Posterior vena cava (tissue), 2 donors: ENCODE results near the gene PTCD2. TPM values are rescaled to one million over a fixed set of nuclear protein-coding genes. Genes with fewer than 3 reads are reported as not detected.

Experiments used
- DNase-seq: peaks from one replicate; pipeline ENCODE4 v3.0.0-alpha.2; 2020; ENCODE audit warnings: low spot score
- intact Hi-C, 2 donors: fragments of 100-400 bp; cut with DNase I; formaldehyde crosslinking; loops; one replicate each; pipeline versions ENCODE4 v1.14.1 to v1.14.2; 2022 to 2023
- long read RNA-seq, 2 donors: library from polyadenylated mRNA; unstranded; transcript quantifications; one replicate each; pipeline ENCODE4 v2.0.0, GENCODE V29; 2020 to 2021
- total RNA-seq, 2 donors: library from RNA; stranded (reverse); fragmentation: NEBNext Ultra II Directional; extraction: Animal tissue kit (Norgen Biotek cat#: 25700); gene quantifications; one replicate each; pipeline ENCODE4 v1.2.1, GENCODE V29; 2021
- donor health status: DM: yes; HTN: yes; CAD: no.
- donor health status: DM: yes; HTN: yes; CAD: no.

Gene PTCD2, protein sequence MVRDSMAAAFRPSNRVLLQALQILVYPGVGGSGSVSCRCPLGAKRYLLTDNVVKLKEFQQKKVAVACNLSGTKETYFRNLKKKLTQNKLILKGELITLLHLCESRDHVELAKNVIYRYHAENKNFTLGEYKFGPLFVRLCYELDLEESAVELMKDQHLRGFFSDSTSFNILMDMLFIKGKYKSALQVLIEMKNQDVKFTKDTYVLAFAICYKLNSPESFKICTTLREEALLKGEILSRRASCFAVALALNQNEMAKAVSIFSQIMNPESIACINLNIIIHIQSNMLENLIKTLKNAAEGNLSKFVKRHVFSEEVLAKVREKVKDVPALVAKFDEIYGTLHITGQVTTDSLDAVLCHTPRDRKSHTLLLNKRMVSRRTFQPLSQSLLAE
- total RNA-seq, result 1 to 10 TPM; 6.6 to 9.9 TPM
- long read RNA-seq, donor 1, full-length matches to known transcripts, result 2 of 3 reads
- long read RNA-seq, donor 1, partial matches to known transcripts, result 0 of 3 reads
- long read RNA-seq, donor 1, other reads (novel, unspliced or antisense), result 1 of 3 reads
- long read RNA-seq, donor 2, full-length matches to known transcripts, result 4 of 13 reads
- long read RNA-seq, donor 2, partial matches to known transcripts, result 0 of 13 reads
- long read RNA-seq, donor 2, other reads (novel, unspliced or antisense), result 9 of 13 reads

DNA sequence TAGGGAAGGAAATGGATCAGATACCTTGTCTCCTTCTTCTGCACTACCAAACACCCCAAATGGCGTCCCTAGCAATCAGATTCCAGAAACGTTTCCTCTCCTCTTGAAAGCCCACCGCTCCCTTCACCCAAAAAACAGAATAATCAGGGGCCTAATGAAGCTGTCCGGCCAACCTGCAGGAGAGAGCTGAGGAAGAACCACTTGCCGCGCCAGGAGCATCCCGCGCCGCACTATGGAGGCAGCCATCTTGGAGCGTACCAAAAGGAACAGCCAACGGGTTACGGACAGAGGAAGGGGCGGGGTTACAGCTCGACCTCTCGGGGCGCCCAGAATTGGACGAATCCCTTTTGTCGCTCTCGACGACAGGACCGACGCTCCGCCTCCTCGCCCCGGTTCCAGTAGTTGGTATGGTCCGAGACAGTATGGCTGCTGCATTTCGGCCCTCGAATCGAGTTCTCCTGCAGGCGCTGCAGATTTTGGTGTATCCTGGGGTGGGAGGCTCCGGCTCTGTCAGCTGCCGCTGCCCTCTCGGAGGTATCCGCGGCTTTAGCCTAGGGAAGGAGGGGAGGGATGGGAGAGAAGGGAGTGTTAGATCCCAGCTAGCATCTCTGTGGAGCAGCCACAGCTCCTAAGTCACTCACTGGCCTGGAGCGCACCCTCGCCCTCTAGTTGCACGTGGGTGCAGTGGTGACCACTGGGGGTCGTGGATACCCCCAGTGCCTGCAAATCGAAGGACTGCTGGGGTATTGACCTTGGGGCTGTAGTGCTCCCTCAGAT, at the start of gene PTCD2, which contains the start of gene MRPS27:
Gene PTCD2, plus strand, starts transcription at position 398 of the 777 bp plus-strand sequence. Its CDS starts 10 bp downstream, at position 408.
Gene MRPS27, minus strand, starts transcription at position 265 of the 777 bp plus-strand sequence. Its CDS starts 19 bp downstream, at position 246.
- intact Hi-C loops, result no loop called here

DNA sequence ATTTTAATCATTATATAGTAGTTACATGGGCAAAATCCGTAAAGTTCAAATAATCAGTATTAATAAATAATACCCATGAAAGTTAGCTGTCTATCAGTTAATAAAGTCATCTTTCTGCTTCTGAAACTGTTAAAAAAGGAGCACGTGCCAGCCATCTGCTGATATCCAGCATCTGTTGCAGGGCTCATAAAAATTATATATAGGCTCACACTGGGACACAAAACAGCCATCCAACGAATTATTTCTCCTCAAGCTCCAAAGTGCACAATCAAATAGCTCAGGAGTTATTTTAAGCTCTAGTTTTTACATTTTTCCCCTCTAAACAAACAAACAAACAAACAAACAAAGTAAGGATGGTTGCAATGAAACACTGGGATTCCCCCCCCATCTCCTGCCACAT, 48.5 kb upstream of the PTCD2 start:
- DNase-seq, result no peak
- intact Hi-C loops, result no loop called here

More for the DNA sequence above, at the start of gene PTCD2, which contains the start of gene MRPS27:
- DNase-seq, result peak; percentile 98

DNA sequence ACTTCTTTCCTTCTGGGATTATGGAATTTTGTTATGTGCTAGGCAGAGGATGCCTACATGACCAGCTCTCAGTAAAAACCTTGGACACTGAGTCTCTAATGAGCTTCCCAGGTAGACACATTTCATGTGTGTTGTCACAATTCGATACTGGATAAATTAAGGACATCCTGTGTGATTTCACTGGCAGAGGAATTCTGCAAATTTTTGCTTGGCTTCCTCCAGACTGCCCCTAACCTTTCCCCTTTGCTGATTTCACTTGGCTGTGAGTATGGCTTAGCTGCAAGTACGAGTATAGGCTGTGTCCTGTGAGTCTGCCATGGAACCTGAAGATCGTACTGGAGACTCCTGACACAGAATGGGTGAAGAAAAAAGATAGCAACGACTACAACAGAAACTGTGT, 47.8 kb upstream of the PTCD2 start:
- intact Hi-C loops, result no loop called here
- no peak for DNase-seq

DNA sequence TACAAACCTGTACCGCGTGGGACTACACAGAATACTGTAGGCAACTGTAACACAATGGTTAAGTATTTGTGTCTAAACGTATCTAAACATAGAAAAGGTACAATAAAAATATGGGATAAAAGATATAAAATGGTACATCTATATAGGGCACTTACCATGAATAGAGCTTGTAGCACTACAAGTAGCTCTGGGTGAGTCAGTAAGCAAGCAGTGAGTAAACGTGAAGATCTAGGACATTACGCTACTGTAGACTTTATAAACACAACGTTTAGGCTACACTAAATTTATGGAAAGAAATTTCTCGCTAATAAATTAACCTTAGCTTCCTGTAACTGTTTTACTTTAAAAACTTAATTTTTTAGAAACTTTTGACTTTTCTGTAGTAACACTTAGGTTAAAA, 46.6 kb upstream of the PTCD2 start:
- intact Hi-C loops, result no loop called here
- no peak for DNase-seq

DNA sequence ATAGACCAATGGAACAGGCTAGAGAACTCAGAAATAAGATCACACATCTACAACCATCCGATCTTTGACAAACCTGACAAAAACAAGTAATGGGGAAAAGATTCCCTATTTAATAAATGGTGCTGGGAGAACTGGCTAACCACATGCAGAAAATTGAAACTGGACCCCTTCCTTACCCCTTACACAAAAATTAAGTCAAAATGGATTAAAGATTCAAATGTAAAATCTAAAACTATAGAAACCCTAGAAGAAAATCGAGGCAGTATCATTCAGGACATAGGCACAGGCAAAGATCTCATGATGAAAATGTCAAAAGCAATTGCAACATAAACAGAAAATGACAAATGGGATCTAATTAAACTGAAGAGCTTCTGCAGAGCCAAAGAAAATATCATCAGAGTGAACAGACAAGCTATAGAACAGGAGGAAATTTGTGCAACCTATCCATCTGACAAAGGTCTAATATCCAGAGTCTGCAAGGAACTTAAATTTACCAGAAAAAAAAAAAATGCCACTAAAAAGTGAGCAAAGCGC, 43.9 kb upstream of the PTCD2 start:
- intact Hi-C loops, result no loop called here
- no peak for DNase-seq

DNA sequence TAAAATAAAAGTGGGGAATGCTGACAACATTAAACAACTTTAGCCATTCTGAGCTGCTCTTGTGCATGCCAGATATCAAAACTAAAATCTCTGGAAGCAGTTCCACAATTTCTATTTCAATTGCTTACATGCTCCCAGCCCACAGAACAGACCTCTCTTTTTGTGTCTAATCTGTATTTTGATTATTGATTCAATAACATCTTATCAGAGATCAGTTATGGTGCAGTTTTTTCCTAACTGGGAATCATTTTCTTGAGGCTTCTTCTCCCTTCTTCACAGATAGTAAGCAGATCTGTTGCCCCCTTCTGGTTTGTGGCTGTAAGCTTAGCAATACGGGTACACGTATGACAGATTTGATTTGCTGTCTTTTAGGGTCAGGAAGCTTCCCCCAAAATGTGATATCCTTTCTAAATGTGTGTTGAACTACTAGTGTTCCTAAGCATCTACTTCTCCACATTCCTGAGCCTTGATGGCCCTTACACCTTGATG, 39.5 kb upstream of the PTCD2 start:
- intact Hi-C loops, result no loop called here
- no peak for DNase-seq

DNA sequence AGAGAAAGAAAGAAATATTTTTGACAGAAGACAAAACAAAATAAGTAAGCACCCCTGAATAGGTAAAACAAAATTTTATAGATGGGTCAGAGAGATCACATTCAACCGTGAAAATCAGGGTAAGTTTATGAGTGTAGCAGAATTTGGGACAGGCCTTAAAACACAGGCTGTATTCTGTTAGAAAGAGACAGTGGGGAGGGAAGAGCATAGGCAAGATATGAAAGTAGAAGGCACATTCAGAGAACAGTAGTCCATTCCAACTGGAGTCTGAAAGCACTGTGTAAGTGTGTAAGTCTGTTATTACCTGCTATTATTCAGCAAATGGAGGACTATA, 38.8 kb upstream of the PTCD2 start:
- no peak for DNase-seq
- intact Hi-C loops, result no loop called here

DNA sequence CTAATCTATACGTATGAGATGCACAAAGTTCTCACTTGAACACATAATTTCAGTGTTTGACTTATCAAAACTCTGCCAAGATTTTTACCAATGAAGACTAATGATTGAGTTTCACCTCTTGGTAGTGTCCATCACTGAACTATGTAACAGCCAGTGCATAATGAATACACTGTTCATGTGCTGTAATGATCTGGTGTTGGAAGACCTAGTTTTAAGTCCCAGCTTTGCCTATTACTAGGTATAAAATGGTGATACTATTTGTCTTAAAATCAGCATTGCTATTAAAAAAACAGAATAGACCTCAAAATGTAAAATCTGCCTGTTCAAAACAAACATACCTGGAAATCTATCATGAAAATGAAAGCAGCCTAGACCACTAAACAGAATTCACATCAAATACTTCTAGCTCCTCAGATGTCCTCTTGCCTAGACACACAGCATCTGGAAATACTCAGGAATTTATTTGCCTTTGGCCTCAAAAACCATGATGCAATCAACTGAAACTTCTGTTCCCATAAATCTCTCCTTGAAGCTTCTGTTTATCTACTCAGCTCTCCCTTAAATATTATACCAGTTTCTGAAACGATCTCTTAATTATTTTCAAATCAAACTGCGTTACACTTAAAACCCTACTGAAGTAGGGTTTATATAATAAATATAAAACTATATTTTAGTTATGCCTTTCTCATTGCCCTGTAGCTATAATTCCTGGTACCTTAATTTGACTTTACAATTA, 38.2 kb upstream of the PTCD2 start:
- intact Hi-C loops, result no loop called here

DNA sequence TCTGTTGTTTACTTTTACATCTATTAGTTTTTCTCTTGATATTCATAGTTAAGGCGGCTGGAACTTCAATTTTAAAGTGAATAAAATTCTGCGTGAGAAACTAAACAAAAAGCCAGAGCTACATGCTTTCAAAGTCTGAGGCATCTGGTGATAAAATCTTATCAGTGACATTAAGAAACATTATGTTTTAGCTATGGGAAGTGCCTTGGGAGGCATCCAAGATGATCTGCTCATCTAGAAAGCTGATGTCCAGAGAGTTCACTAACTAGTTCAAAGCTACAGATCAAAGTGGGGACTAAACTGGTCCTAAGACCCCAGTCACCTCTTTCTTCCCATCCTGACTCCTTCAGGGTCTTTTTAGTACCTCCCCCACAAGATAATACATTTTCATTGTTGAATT, 37.3 kb upstream of the PTCD2 start:
- no peak for DNase-seq
- intact Hi-C loops, result no loop called here

More for the DNA sequence above, 38.2 kb upstream of the PTCD2 start:
- no peak for DNase-seq

DNA sequence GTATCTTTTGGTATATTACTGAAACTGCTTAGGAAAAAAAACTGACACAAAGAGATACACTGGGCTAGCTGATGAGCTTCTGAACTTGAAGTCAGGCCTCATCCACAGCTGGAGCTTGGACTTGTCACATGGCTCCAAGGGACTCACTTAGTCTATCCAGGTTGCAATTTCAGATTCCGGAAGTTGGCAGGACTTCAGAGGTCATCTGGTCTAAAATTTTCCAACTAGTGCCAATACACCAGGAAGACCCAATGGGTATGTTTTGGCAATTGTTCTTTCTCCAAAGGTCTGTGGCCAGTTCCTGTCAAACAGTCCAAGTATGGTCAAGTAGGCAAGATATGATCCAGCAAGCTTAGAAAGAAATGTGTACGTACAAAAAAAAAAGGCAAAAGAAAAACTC, 36.8 kb upstream of the PTCD2 start:
- no peak for DNase-seq
- intact Hi-C loops, result no loop called here

DNA sequence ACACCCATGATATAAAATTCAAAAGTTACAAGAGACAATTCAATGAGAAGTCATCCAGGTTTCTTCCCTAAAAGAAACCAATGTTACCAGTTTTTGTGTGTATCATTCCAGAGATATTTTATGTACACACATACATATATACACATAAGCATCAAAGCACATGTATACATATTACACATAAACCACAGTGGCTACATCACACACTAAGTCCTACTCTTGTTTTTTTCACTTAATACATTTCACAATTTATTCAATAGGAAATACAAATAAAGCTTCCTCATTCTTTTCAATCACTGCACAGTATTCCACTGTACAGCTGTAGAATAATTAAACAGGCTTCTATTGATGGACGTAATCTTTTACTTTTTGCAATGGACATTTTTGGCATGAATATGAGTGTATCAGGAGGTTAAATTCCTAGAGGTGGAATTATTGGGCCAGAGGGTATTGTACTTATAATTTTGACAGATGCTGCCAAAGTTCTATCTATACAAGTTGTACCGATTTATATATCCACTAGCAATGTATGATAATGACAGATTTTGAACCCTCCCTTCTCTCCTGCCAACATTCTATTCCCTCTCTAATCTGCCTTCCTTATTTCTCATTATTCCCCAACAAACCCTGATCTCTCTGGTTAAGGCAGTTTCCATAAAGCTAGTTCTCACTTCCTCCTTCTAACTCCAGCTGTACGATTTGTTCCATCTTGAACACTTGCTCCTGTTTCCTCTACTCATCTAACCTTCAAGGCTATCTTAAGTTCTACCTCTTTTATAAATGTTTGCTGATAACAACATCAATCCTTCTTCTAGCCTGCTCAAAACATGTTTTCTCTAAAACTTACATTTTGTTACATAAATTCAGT, 35.4 kb upstream of the PTCD2 start:
- DNase-seq, result no peak
- intact Hi-C loops, result no loop called here

DNA sequence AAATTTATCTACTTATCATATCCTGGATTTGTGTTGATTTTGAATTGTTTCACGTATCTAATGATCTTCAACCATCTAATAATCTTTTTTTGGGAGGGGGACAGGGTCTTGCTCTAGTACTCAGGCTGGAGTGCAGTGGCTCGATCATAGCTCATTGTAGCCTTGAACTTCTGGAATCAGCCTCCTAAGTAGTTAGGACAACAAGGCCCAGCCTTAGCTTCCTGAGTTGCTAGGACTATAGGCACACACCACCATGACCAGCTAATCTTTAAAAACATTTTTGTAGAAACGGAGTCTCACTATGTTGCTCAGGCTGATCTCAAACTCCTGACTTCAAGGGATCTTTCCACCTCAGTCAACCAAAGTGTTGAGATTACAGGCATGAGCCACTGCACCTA, 34.8 kb upstream of the PTCD2 start:
- no peak for DNase-seq
- intact Hi-C loops, result no loop called here

DNA sequence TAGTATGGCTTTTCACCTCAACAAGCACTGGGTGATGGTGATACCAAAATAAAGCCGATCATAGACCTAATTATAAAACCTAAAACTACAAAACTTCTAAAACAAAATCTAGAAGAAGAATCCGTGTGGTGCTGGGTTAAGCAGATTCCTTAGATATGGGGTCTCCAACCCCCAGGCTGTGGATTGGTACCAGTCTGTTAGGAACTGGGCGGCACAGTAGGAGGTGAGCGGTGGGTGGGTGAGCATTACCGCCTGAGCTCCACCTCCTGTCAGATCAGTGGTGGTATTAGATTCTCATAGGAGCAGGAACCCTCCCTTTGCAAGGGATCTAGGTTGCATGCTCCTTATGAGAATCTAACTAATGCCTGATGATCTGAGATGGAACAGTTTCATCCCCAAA, 33.4 kb upstream of the PTCD2 start:
- no peak for DNase-seq
- intact Hi-C loops, result no loop called here

DNA sequence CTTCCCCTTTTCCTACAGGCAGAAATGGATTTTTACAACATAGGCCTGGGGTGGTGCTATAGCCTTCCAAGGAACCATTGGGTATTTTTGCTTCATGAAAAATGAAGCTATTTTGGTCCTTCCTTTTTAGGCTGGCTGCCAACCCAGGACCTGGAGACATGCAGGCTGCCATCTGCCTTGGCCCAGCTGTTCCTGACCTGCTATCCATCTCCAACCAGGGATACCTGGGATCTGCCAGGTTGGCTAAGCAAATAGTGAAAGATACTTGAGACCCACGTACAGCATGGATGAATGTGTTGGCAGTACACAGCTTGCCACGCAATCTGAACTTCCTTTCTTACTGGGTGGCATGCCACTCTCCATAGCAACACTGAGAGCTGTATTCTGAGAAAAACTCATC, 31.2 kb upstream of the PTCD2 start:
- DNase-seq, result no peak
- intact Hi-C loops, result no loop called here

DNA sequence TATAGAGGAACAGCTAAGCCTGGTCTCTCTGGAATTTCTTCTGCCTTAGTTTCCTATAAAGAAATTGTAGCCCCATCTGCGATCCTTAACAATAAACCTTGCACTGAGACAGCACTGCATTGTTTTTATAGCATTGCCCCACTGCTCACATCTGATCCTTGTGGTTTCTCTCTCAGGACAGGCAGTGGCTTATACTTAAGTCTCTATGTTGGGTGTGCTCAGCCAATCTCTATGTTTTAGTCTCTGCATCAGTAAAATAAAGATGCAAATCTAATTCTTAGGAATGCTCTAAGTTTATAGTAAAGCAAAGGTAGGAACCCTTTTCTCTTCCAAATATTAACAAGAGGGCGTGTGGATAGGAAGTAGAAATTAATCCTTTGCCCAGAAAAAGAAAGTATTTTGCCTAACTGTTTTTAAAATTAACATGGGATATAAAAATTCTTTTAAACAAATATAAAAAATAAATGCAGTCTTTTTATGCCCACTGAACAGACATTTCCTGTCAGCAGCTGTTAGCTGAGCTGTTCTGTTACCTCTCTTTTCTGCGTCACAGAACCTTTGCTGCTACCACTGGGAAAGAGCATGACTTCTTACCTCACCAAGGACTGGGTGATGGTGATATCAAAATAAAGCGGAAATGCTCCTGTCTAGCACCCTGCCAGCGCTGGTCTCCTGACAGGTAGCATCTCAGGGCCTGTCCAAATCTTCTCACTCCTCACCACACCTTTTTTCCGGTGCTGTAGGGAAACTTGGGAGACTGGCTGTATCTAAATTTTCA, 29.6 kb upstream of the PTCD2 start:
- intact Hi-C loops, result no loop called here

DNA sequence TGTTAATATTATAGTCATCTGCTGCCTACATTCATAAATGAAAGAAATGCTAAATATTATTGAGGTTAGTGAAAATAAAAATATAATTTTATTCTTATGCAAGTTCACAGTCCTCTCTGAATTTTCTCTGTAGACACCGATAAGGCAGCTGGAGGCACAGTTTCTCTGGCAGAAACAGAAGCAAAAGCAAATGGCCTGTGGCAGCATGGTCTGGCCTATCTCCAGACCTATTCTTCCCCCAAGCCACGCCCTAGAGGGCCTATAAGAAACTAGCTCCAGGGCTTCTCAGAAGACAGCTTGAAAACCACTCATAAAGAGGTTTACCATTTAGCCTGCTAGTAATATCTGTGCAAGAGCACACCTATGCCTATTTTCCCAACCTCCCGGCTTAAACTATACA, 28.6 kb upstream of the PTCD2 start:
- DNase-seq, result no peak
- intact Hi-C loops, result no loop called here

More for the DNA sequence above, 29.6 kb upstream of the PTCD2 start:
- no peak for DNase-seq

DNA sequence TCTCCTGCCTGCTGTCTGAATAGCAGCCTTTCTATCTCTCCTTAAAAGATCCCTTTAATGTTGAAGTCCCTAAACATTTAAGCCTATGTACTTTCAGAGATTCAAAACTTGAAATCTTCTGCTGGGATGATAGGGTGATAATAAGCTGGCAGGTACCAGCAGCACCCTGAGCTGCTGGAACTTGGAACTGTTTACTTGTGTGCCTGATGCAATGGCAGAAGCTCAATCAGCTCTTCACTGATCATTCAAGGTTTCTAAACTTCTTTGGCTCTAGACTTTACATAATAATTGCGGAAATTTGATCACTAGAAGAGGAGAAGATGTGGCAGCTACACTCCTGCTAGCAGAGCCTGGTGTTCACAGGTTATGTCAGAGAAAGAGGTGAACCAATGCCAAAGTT, 27.8 kb upstream of the PTCD2 start:
- intact Hi-C loops, result no loop called here
- no peak for DNase-seq
